Calu3 (cell line): ENCODE results near the gene ANXA4. TPM values are rescaled to one million over a fixed set of nuclear protein-coding genes. Genes with fewer than 3 reads are reported as not detected.

Source experiments
- BruUV-seq: library from RNA; stranded (reverse); fragments of 400-500 nt; replicated peaks from 2 replicates; lab custom pipeline; 2021; lab: Mats Ljungman, UMichigan
- CTCF ChIA-PET: fragments of 300-600 bp; sonication (Branson Sonifier 250); formaldehyde crosslinking; loops from one replicate; lab custom pipeline; 2022; ENCODE audit warnings: antibody characterized with exemption; lab: Charles Lee
- DNase-seq: peaks from one replicate; pipeline ENCODE4 v3.0.0; 2022
- H3K27ac Mint-ChIP-seq: one replicate; pipeline ENCODE4 v1.8.0; 2022; ENCODE audit warnings: mixed read lengths; ENCODE audit not compliant: unreplicated experiment
- H3K27me3 Mint-ChIP-seq: one replicate; pipeline ENCODE4 v1.8.0; 2022; ENCODE audit warnings: mixed read lengths; ENCODE audit not compliant: unreplicated experiment
- H3K36me3 Mint-ChIP-seq: one replicate; pipeline ENCODE4 v1.8.0; 2022; ENCODE audit warnings: mild to moderate bottlenecking, moderate library complexity, mixed read lengths; ENCODE audit not compliant: insufficient read depth, unreplicated experiment
- H3K4me1 Mint-ChIP-seq: one replicate; pipeline ENCODE4 v1.8.0; 2022; ENCODE audit warnings: mild to moderate bottlenecking, low read depth, mixed read lengths; ENCODE audit not compliant: unreplicated experiment
- H3K4me3 Mint-ChIP-seq: one replicate; pipeline ENCODE4 v1.8.0; 2022; ENCODE audit warnings: mild to moderate bottlenecking, low read depth, moderate library complexity, mixed read lengths; ENCODE audit not compliant: unreplicated experiment
- H3K9me3 Mint-ChIP-seq: one replicate; pipeline ENCODE4 v1.8.0; 2022; ENCODE audit warnings: low read depth, mixed read lengths; ENCODE audit not compliant: unreplicated experiment
- CTCF ChIP-seq: fragments of 200-600 bp; IDR thresholded peaks from one replicate; pipeline ENCODE4 v1.8.0; 2022; ENCODE audit warnings: antibody characterized with exemption; ENCODE audit not compliant: unreplicated experiment
- intact Hi-C: fragments of 100-400 bp; cut with micrococcal nuclease; formaldehyde crosslinking; loops from one replicate; pipeline ENCODE4 v1.10.0; 2022; ENCODE audit not compliant: unreplicated experiment
- total RNA-seq: library from RNA; stranded (reverse); gene quantifications from 2 replicates; pipeline ENCODE4 v1.2.3, GENCODE V29; 2022

ANXA4 gene
- total RNA-seq, 1 experiment from 2014 or later, result 1,439 TPM

GRCh38 chr2:69740502-69740951, 1.4 kb upstream of the ANXA4 start:
- Mint-ChIP-seq H3K9me3 (no peaks in the 10 kb centered on the region), H3K36me3 (peaks cover 53% of the 10 kb centered on the region), H3K27ac (peak overlapping the region; percentile 97), H3K4me3 (peak overlapping the region; percentile 92), H3K27me3 (no peaks in the 10 kb centered on the region), H3K4me1 (peaks cover 31% of the 10 kb centered on the region)
- CTCF ChIA-PET, result interaction anchor here (0.6 to 3.6 kb wide), 6 partner anchors 9 to 302 kb away, joined by 3 to 18 read pairs (median 6); no protein-coding TSS in a partner anchor
- intact Hi-C loops, result loop anchor here (2.0 to 5.0 kb wide), 4 partner anchors 16 to 92 kb away; no protein-coding TSS in a partner anchor
- peak; percentile 44 for DNase-seq
- no peak for TF ChIP-seq CTCF
- no TSS peak for BruUV-seq

GRCh38 chr2:69741229-69741574, 732 bp upstream of the ANXA4 start:
- TF ChIP-seq CTCF, result no peak
- peak; percentile 46 for DNase-seq
- BruUV-seq, result TSS peak; percentile 86
- CTCF ChIA-PET, result interaction anchor here (0.6 to 3.6 kb wide), 8 partner anchors 9 to 302 kb away, joined by 3 to 18 read pairs (median 6); no protein-coding TSS in a partner anchor
- Mint-ChIP-seq H3K4me3 (peak overlapping the region; percentile 92), H3K4me1 (peaks cover 25% of the 10 kb centered on the region), H3K27ac (peak overlapping the region; percentile 97), H3K36me3 (peaks cover 60% of the 10 kb centered on the region), H3K27me3 (no peaks in the 10 kb centered on the region), H3K9me3 (no peaks in the 10 kb centered on the region)
- intact Hi-C loops, result loop anchor here (2.0 to 5.0 kb wide), 4 partner anchors 16 to 91 kb away; no protein-coding TSS in a partner anchor

GRCh38 chr2:69742322-69742952, 503 bp downstream of the ANXA4 start:
- H3K27ac Mint-ChIP-seq, result peak overlapping the region; percentile 97
- peaks cover 30% of the 10 kb centered on the region for H3K4me1 Mint-ChIP-seq
- H3K27me3 Mint-ChIP-seq, result no peaks in the 10 kb centered on the region
- CTCF ChIA-PET, result interaction anchor here (0.7 to 3.6 kb wide), 3 partner anchors 17 to 74 kb away, joined by 3 to 18 read pairs (median 7); no protein-coding TSS in a partner anchor
- no peak for TF ChIP-seq CTCF
- H3K4me3 Mint-ChIP-seq, result peak overlapping the region; percentile 92
- no peak for DNase-seq
- H3K9me3 Mint-ChIP-seq, result no peaks in the 10 kb centered on the region
- intact Hi-C loops, result loop anchor here (5.0 kb wide), 3 partner anchors 40 to 90 kb away; no protein-coding TSS in a partner anchor
- BruUV-seq, result TSS peak; percentile 20
- peaks cover 72% of the 10 kb centered on the region for H3K36me3 Mint-ChIP-seq

- DNase-seq, result no peak
- no peak for TF ChIP-seq CTCF
- Mint-ChIP-seq H3K36me3 (peaks cover 85% of the 10 kb centered on the region), H3K4me3 (peak overlapping the region; percentile 92), H3K4me1 (peaks cover 29% of the 10 kb centered on the region), H3K9me3 (no peaks in the 10 kb centered on the region), H3K27ac (peak overlapping the region; percentile 97), H3K27me3 (no peaks in the 10 kb centered on the region)
- BruUV-seq, result no TSS peak
- CTCF ChIA-PET, result interaction anchor here (0.6 to 2.2 kb wide), 6 partner anchors 13 to 83 kb away, joined by 3 to 5 read pairs (median 3); no protein-coding TSS in a partner anchor
- intact Hi-C loops, result loop anchor here (5.0 kb wide), 3 partner anchors 38 to 88 kb away; no protein-coding TSS in a partner anchor
These were observed 1.9 kb downstream of the ANXA4 start for GRCh38 chr2:69743847-69744264.
